ENCODE measurements around the gene IGFL1.

- TF ChIP-seq POLR2A (IDR thresholded peaks at IDR 0.05) (no peak), CTCF (IDR thresholded peaks at IDR 0.05) (no peak)
Measured at GRCh38 chr19:46191972-46192371, 37.6 kb upstream of the IGFL1 start.

Measured in Peyer's patch (tissue), 4 donors.